LNCaP clone FGC (cell line): ENCODE results near the gene WNT3A.

Experiments used
- DNase-seq: peaks from one replicate; pipeline ENCODE4 v3.0.0-alpha.2; 2011; ENCODE audit warnings: low read depth
- H3K4me3 ChIP-seq: 2 replicates; pipeline ENCODE4 v1.5.1; 2011; ENCODE audit warnings: mild to moderate bottlenecking, low read depth, low read length, control low read depth
- CTCF ChIP-seq: IDR thresholded peaks from 2 replicates; pipeline ENCODE4 v1.5.1; 2012; ENCODE audit warnings: mild to moderate bottlenecking; ENCODE audit not compliant: control insufficient read depth, insufficient read depth; ENCODE audit errors: extremely low read depth

Gene WNT3A

GRCh38 chr1:228030451-228031201, 23.8 kb downstream of the WNT3A start:
- no peak overlapping the region for H3K4me3 ChIP-seq
- no peak for TF ChIP-seq CTCF

GRCh38 chr1:228031276-228031995, 24.6 kb downstream of the WNT3A start:
- no peak for TF ChIP-seq CTCF
- no peak overlapping the region for H3K4me3 ChIP-seq
- DNase-seq = no peak

More at GRCh38 chr1:228030451-228031201, 23.8 kb downstream of the WNT3A start:
- DNase-seq = no peak

GRCh38 chr1:228032041-228032440, 25.2 kb downstream of the WNT3A start:
- no peak overlapping the region for H3K4me3 ChIP-seq
- TF ChIP-seq CTCF = no peak
- no peak for DNase-seq

GRCh38 chr1:228033376-228033775, 26.6 kb downstream of the WNT3A start:
- no peak for TF ChIP-seq CTCF
- no peak overlapping the region for H3K4me3 ChIP-seq
- no peak for DNase-seq

GRCh38 chr1:228034954-228035837, 28.4 kb downstream of the WNT3A start:
- no peak for TF ChIP-seq CTCF
- no peak for DNase-seq
- H3K4me3 ChIP-seq = no peak overlapping the region

- no peak for TF ChIP-seq CTCF
Measured at GRCh38 chr1:228035844-228036243, 29.0 kb downstream of the WNT3A start.

More at GRCh38 chr1:228035844-228036243, 29.0 kb downstream of the WNT3A start:
- H3K4me3 ChIP-seq = no peak overlapping the region
- no peak for DNase-seq
